ENCODE measurements around the gene ZNF438.

DNA sequence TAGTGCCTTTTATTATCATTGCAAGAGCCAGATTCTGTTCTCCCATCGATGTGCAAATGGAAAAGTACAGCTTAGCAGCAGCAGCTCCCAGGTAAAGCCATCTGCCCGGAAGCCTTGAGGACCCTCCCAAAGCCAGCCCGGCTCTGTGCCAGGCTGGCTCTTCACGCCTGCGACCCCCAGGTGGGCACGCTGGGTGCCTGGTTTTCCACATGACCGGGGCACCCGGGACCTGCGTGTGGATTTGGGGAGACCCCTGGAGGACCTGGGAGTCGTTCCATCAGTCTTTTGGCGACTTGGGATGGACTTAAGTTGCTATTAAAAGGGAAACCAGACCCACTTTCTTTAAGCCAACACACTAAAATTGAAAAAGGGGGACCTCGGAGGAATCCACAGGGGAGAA lies 196.5 kb downstream of the ZNF438 start:
- TF ChIP-seq, protein P1, sequence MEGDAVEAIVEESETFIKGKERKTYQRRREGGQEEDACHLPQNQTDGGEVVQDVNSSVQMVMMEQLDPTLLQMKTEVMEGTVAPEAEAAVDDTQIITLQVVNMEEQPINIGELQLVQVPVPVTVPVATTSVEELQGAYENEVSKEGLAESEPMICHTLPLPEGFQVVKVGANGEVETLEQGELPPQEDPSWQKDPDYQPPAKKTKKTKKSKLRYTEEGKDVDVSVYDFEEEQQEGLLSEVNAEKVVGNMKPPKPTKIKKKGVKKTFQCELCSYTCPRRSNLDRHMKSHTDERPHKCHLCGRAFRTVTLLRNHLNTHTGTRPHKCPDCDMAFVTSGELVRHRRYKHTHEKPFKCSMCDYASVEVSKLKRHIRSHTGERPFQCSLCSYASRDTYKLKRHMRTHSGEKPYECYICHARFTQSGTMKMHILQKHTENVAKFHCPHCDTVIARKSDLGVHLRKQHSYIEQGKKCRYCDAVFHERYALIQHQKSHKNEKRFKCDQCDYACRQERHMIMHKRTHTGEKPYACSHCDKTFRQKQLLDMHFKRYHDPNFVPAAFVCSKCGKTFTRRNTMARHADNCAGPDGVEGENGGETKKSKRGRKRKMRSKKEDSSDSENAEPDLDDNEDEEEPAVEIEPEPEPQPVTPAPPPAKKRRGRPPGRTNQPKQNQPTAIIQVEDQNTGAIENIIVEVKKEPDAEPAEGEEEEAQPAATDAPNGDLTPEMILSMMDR (conservative IDR thresholded peaks at IDR 0.05 in 1 of 2, IDR thresholded peaks at IDR 0.05 in 1 of 2; ENCODE audit: low read depth in 1 of 2, low read length in 2 of 2) = no peak
- no peak for TF ChIP-seq EZH2 (IDR thresholded peaks at IDR 0.05; ENCODE audit: low read length, missing control alignments)
